Right forelimb (tissue), 1 donor: ENCODE measurements around the gene NOD2.
A peak's percentile ranks its signal among the peaks of the same experiment; 100 is the strongest.

ENCODE experiments used
- DNase-seq: peaks from one replicate; pipeline ENCODE4 v3.0.0-alpha.2; 2018

Gene NOD2

DNA sequence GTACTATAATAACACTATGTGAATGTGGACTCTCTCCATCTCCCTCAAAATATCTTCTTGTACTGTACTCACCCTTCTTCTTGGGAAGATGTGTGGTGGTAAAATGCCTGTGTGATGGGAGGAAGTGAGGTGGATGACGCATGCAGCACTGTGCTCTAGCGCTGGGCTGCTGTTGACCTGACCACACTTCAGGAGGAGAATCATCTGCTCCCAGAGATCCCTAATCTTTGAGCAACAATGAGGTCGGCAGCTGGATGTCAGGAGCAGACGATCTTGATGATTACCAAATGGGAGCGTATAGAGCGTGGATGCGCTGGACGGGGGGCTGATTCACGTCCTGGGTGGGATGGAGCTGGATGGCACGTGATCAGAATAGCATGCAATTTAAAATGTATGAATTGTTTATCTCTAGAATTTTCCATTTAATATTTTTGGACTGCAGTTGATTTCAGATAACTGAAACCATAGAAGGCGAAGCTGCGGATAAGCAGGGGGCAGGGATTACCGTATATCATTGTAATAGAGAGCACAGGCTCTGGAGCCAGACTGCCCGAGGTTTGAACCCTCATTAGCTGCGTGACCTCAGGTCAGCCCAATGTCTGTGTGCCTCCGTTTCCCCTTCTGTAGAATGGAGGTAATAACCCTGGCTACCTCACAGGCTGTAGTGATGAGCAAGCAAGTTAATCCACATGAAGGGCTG lies 24.8 kb downstream of the NOD2 start:
- no peak for DNase-seq

DNA sequence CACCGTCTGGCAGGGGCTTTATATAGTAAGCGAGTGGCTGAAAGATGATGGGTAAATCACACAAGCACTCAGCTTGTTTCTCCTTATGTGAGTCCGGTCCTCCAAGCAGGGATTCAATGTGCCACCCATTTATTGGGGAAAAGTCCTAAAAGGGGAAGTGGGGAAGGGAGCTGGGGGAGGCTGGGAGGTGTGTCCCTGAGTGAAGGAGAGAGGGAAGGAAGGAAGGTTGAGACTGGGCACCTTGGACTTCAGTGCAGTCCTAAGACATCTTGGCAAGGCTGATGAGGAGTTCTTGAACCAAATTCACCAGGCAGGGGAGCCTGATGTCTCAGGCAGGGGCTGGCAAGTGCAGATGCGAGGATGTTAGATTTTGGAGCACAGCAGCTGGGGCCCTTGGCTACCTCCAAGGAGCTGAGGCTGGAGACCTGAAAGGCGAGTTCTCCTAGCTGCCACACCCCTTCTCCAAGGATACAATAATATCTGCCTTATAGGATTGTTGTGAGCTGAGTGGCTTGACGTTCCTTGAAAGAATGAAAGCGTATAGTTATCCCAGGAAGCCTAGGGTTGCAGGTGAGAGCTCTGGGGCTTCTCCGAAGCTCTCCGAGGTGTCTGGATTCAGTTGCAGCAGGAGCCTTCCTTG lies 25.5 kb downstream of the NOD2 start:
- DNase-seq = no peak

DNA sequence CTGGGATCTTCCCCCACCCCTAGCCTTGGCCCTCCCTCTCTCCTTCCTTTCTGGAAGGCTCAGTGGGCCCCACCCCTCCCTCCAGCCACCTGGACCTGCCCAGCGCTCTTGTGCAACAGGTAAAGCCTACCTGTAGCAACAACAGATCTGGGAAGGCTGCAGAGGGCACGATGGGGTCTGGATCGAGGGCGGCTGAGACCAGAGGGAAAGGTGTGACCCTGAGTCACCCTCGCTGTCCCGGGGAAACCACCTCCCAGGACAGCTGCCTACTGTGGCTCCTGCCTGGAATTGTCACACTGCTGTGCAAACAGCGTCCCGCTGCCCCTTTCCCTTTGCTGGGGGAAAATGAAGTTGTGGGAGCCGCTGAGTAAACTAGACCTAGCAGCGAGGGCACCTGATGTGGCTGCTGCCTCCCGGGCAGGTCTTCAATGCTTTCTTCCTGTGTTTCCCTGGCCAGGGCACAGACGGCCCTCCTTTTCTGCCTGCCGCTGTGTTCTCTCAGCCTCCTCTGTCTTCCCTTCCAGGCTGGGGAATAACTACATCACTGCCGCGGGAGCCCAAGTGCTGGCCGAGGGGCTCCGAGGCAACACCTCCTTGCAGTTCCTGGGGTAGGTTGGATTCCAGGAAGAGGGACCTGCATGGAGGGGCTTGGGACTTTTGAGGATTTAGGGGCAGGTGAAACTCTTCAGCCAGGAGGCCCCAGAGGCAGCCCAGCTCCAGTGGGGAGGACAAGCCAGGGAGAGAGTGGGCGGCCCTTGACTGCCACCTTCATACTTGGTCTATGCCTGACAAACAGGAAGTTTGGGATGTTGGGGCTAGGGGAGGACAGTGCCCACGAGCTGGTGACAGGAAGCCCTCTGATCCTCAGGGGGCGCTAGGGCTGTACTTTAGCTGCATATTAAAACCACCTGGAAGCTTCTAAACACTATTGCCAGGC lies 26.3 kb downstream of the NOD2 start:
- no peak for DNase-seq

- no peak for DNase-seq
These were observed 28.4 kb downstream of the NOD2 start for GRCh38 chr16:50721549-50722404.

DNA sequence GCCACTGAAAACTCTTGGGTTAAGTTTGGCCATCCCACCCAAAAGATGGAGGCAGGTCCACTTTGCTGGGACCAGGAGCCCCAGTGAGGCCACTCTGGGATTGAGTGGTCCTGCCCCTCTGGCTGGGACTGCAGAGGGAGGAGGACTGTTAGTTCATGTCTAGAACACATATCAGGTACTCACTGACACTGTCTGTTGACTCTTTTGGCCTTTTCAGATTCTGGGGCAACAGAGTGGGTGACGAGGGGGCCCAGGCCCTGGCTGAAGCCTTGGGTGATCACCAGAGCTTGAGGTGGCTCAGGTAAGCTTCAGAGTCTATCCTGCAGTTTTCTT lies 29.0 kb downstream of the NOD2 start:
- DNase-seq = no peak

- no peak for DNase-seq
These were observed 29.6 kb downstream of the NOD2 start for GRCh38 chr16:50722960-50723359.

DNA sequence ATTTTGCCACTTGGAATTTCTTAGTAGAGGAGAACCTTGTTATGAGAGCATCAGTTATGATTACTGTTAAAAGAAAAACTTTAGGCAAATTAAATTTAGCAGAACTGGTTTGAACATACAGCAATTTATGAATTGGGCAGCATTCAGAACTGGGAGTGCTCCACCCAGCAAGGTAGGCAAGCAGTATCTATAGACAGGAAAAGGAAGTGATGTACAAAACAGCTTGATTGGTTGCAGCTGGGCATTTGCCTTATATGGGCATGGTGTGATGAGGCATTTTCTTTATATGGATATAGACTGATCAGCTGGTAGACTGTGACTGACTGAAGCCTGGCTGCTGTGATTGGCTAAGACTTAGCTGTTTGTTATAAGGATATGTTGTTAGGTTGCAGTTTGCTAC lies 30.9 kb downstream of the NOD2 start:
- DNase-seq = no peak

- DNase-seq = no peak
These were observed 38.0 kb downstream of the NOD2 start for GRCh38 chr16:50731130-50731988.

- DNase-seq = no peak
These were observed 38.8 kb downstream of the NOD2 start for GRCh38 chr16:50731989-50732832.

DNA sequence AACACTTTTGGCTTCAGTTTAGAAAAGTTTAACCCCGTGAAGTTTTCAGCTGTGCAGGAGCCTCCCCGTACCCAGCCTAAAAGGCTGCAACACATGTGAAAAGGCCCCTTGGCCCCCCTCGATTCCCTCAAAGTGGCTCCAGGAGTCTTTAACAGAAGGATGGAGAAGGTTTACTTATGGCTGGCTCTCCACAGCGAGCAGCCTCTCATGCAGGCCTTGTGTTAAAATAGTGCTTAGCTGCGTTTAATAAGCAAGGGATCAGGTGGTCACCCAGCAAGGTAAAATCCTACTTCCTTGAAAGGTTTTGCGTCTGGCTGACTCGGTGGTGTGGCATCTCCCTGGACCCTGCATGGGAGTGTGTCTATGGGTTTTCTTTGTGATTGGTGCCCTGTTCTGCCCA lies 40.1 kb downstream of the NOD2 start:
- DNase-seq = no peak

GRCh38 chr16:50735629-50736122 lies 42.3 kb downstream of the NOD2 start:
- no peak for DNase-seq

DNA sequence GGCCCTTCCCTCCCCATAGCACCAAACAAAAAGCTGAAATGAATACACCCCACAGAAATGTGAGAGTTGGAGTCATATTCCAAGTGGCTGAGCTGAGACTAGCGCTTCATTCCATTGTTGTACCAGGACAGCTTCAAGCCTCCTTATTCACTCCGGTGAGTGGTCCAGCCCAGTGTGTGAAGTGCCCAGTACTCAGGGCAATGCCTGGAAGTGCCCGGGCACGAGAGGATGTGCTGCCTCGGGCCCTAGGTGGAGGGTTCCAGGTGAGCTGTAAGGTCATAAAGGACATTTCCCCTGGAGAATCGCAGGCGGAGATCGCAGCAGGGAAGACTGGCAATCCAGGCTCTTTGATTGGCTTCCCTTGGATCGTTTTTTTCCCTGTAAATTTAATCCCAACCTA lies 43.0 kb downstream of the NOD2 start:
- no peak for DNase-seq

- no peak for DNase-seq
These were observed 44.1 kb downstream of the NOD2 start for GRCh38 chr16:50737420-50737959.

DNA sequence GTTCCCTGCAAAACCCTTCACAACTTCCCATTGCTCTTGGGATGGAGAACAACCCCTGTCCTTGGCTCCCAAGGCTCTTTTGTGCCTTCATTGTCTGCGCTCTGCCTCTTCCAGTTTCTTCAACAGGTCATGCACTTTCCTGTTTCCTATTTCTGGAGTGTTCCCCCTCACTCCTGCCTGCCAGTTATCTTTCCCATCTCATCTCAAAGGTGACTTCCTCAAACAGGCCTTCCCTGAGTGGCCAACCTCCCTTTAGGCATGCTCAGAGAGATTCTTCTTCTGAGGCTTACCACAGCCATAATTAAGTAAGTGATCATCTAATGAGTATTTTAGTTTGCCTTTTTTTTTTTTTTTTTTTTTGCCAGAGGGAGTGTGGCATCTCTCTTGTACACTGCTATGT lies 45.6 kb downstream of the NOD2 start:
- DNase-seq = no peak

DNA sequence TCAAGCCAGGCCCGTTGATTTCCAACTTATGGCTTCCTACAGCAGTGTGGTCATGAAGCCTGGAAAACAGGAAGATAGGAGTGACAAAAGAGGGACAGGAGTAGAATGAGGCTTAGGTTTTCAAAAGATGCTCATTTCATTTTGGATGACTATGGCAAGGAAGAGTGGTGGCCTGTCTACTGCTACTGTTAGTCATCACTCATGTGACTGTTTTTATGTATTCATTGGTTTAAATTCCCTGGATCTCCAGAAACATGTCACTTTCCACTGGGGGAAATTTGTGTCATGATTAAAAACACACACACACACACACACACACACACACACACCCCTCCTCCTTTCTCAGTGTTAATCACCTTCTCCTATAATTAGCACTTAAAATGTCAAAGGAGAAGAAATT lies 47.3 kb downstream of the NOD2 start:
- DNase-seq = no peak

- no peak for DNase-seq
These were observed 47.9 kb downstream of the NOD2 start for GRCh38 chr16:50741225-50741780.

- peak; percentile 100 for DNase-seq
These were observed 48.6 kb downstream of the NOD2 start, which contains the start of gene CYLD for GRCh38 chr16:50741781-50742575. Gene CYLD (plus strand): TSS chr16:50742086. CDS start chr16:50749699, 7,613 bp downstream.

DNA sequence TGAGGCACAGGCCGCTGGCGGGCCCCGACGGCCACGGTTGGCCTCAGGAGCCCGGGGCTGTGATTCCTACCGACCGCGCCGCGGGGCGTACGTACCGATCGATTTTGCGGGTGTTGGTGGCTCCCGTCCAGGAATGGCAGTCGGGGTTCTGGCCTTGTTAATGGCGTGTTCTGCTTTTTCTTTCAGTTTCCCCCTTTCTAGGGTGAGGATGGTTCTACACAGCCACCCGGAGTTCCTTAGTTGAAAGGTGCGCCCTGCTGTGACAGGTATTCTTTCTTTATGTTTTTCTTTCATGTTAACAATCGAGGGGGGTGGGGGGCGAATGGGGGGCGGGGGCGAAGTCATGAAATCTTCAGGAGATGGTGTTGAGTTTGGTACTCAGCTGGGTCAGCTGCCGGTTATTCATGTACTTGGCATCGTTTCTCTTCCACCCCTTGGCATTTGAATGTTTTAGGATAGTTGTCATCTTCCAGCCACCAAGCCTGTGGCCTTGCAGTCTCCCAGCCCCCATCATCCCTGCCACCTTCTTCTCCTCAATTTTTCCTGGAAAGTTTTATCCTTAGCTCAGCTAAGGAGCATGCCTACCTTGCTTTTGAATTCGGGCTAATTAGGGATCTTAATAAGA lies 49.3 kb downstream of the NOD2 start:
- DNase-seq = no peak
